ENCODE measurements around the gene SLIT1.

Gene SLIT1

GRCh38 chr10:97029271-97029670, 156.5 kb downstream of the SLIT1 start:
- Histone ChIP-seq H3K27ac (ENCODE audit: low read depth, low read length) (no peak overlapping the region), H3K4me2 (ENCODE audit: low read depth, low read length, poor library complexity, severe bottlenecking) (no peak overlapping the region), H3K4me3 (ENCODE audit: insufficient read depth, low read length, poor library complexity, severe bottlenecking) (no peak overlapping the region), H3K9ac (ENCODE audit: low read length) (no peak overlapping the region), H3K79me2 (ENCODE audit: insufficient read depth, low read length) (no peaks in the 10 kb centered on the region), H3K9me3 (ENCODE audit: insufficient read depth, low read length) (no peaks in the 10 kb centered on the region), H3K27me3 (ENCODE audit: low read length) (no peaks in the 10 kb centered on the region), H3K36me3 (ENCODE audit: low read length) (no peaks in the 10 kb centered on the region), H2AFZ (ENCODE audit: low read depth, low read length, severe bottlenecking) (no peak overlapping the region), H3F3A (ENCODE audit: insufficient read depth) (no peaks in the 10 kb centered on the region), H3K9me2 (replicated peaks; ENCODE audit: insufficient read depth, low read length) (no peaks in the 10 kb centered on the region), H4K20me1 (ENCODE audit: low read depth, low read length) (no peaks in the 10 kb centered on the region)
- TF ChIP-seq CTCF (IDR thresholded peaks at IDR 0.05; ENCODE audit: insufficient read depth, low read length, poor library complexity, severe bottlenecking), result no peak
- no peak for TF ChIP-seq EZH2phosphoT487 (conservative IDR thresholded peaks at IDR 0.05; ENCODE audit: low read length)

DNA sequence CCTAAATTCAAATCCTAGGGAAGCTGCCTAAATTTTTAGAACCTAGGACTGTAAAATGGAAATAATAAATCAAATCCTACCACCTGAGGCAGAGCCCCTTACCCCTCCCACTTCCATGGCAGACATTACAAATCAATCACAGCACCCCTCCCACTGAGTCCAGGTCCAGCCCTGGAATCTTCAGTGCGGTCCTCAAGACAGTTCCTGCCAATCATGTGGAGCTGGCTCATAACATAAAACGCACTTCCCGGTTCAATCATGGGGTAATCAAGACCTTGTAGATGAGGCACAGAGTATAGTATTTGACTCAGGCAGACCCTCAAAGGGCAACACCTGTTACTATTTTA, 157.0 kb downstream of the SLIT1 start:
- no peaks in the 10 kb centered on the region for H4K20me1 ChIP-seq (ENCODE audit: low read depth, low read length)
- H3K9me2 ChIP-seq (replicated peaks; ENCODE audit: insufficient read depth, low read length), result no peaks in the 10 kb centered on the region
- no peak overlapping the region for H3K4me2 ChIP-seq (ENCODE audit: low read depth, low read length, poor library complexity, severe bottlenecking)
- no peak overlapping the region for H3K9ac ChIP-seq (ENCODE audit: low read length)
- TF ChIP-seq CTCF (IDR thresholded peaks at IDR 0.05; ENCODE audit: insufficient read depth, low read length, poor library complexity, severe bottlenecking) (no peak), EZH2phosphoT487 (conservative IDR thresholded peaks at IDR 0.05; ENCODE audit: low read length) (no peak)
- H2AFZ ChIP-seq (ENCODE audit: low read depth, low read length, severe bottlenecking), result no peak overlapping the region
- H3K79me2 ChIP-seq (ENCODE audit: insufficient read depth, low read length), result no peaks in the 10 kb centered on the region
- H3F3A ChIP-seq (ENCODE audit: insufficient read depth), result no peaks in the 10 kb centered on the region
- no peaks in the 10 kb centered on the region for H3K36me3 ChIP-seq (ENCODE audit: low read length)
- H3K4me3 ChIP-seq (ENCODE audit: insufficient read depth, low read length, poor library complexity, severe bottlenecking), result no peak overlapping the region
- H3K27ac ChIP-seq (ENCODE audit: low read depth, low read length), result no peak overlapping the region
- H3K27me3 ChIP-seq (ENCODE audit: low read length), result no peaks in the 10 kb centered on the region
- H3K9me3 ChIP-seq (ENCODE audit: insufficient read depth, low read length), result no peaks in the 10 kb centered on the region

- H3K27ac ChIP-seq (ENCODE audit: low read depth, low read length), result no peak overlapping the region
- H3K4me2 ChIP-seq (ENCODE audit: low read depth, low read length, poor library complexity, severe bottlenecking), result no peak overlapping the region
- H3K79me2 ChIP-seq (ENCODE audit: insufficient read depth, low read length), result no peaks in the 10 kb centered on the region
- no peaks in the 10 kb centered on the region for H3K9me3 ChIP-seq (ENCODE audit: insufficient read depth, low read length)
- no peak overlapping the region for H2AFZ ChIP-seq (ENCODE audit: low read depth, low read length, severe bottlenecking)
- H3K4me3 ChIP-seq (ENCODE audit: insufficient read depth, low read length, poor library complexity, severe bottlenecking), result no peak overlapping the region
- H4K20me1 ChIP-seq (ENCODE audit: low read depth, low read length), result no peaks in the 10 kb centered on the region
- TF ChIP-seq CTCF (IDR thresholded peaks at IDR 0.05; ENCODE audit: insufficient read depth, low read length, poor library complexity, severe bottlenecking) (no peak), EZH2phosphoT487 (conservative IDR thresholded peaks at IDR 0.05; ENCODE audit: low read length) (no peak)
- H3K36me3 ChIP-seq (ENCODE audit: low read length), result no peaks in the 10 kb centered on the region
- H3K27me3 ChIP-seq (ENCODE audit: low read length), result no peaks in the 10 kb centered on the region
- H3K9ac ChIP-seq (ENCODE audit: low read length), result no peak overlapping the region
- H3F3A ChIP-seq (ENCODE audit: insufficient read depth), result no peaks in the 10 kb centered on the region
- no peaks in the 10 kb centered on the region for H3K9me2 ChIP-seq (replicated peaks; ENCODE audit: insufficient read depth, low read length)
These were observed 157.5 kb downstream of the SLIT1 start for GRCh38 chr10:97028126-97028831.

Measured in SU-DHL-6 (cell line).